Lower leg skin (tissue), 4 donors: ENCODE results near the gene DENND1B. TPM values are rescaled to one million over a fixed set of nuclear protein-coding genes. Genes with fewer than 3 reads are reported as not detected.

Experiments
- DNase-seq, 2 donors: peaks; one replicate each; pipeline ENCODE4 v3.0.0-alpha.2; 2019; ENCODE audit warnings: low spot score in 2 of 2
- H3K4me3 ChIP-seq: fragments of 200-600 bp; sonication (generic); 2 replicates; pipeline ENCODE4 v1.5.1; 2017; ENCODE audit warnings: mild to moderate bottlenecking, low read depth; ENCODE audit not compliant: poor library complexity, severe bottlenecking
- POLR2A ChIP-seq, 2 donors: fragments of 450-650 bp; IDR thresholded peaks; one replicate each; pipeline ENCODE4 v1.6.1; 2016 to 2017; ENCODE audit warnings: antibody characterized with exemption in 2 of 2, mild to moderate bottlenecking in 1 of 2, moderate library complexity in 1 of 2
- WGBS, 2 donors: methylation state at CpG; one replicate each; pipeline ENCODE4 v1.1.5; 2018; 5-methylcytosine and 5-hydroxymethylcytosine counted together
- intact Hi-C: fragments of 100-400 bp; cut with DNase I; formaldehyde crosslinking; loops from one replicate; pipeline ENCODE4 v1.15.0; 2023; ENCODE audit warnings: low total_unique reads
- total RNA-seq, 4 donors: library from RNA; depleted of rRNA; stranded (reverse); fragments of >200 nt; gene quantifications; one replicate each; pipeline ENCODE4 v1.1.0, GENCODE V29; 2016
- TF ChIP-seq, protein P1 (sequence below), 3 donors: fragments of 450-650 bp; IDR thresholded peaks; one replicate each; pipeline ENCODE4 v1.5.1; 2016; ENCODE audit warnings: antibody characterized with exemption in 3 of 3, mild to moderate bottlenecking in 3 of 3, moderate library complexity in 2 of 3

DENND1B gene
- total RNA-seq, 4 donors from 2014 or later = 5.5 to 12.4 (median 7.2) TPM

DNA sequence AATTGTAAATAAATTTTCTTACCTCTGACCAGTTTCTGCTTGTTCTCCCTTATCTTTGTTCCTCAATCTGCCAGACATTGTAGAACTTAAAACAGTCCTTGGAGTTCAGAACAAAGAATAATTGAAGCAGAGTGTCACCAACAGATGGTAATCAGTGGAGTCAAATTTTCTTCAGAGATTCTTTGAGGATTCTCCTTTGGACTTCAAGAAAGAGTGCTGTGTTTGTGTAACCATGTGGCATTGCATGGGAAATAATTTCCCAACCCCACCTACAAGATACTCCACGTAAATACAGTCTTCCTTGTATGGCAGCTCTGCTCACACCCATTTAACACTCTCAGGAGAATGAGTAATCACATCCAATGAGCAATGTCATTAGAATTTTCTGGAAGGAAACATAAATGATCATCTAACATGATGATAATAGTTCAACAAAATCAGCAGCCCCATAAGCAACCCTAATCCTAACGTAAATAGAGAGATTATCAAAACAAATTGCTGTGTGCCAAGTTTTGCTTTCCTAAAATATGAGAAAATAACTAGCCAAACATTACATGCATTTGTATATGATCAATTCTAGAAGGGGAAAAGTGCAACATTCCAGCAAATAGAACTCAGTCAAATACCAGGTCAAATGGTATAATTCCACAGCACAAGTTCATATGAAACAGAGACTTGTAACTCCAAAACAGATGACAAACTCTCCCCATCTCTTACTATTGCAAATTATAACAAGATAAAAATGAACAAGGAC, 6.9 kb upstream of the DENND1B start:
- no peak overlapping the region for H3K4me3 ChIP-seq
- intact Hi-C loops = no loop called here
- no peak for DNase-seq
- TF ChIP-seq, protein P1, sequence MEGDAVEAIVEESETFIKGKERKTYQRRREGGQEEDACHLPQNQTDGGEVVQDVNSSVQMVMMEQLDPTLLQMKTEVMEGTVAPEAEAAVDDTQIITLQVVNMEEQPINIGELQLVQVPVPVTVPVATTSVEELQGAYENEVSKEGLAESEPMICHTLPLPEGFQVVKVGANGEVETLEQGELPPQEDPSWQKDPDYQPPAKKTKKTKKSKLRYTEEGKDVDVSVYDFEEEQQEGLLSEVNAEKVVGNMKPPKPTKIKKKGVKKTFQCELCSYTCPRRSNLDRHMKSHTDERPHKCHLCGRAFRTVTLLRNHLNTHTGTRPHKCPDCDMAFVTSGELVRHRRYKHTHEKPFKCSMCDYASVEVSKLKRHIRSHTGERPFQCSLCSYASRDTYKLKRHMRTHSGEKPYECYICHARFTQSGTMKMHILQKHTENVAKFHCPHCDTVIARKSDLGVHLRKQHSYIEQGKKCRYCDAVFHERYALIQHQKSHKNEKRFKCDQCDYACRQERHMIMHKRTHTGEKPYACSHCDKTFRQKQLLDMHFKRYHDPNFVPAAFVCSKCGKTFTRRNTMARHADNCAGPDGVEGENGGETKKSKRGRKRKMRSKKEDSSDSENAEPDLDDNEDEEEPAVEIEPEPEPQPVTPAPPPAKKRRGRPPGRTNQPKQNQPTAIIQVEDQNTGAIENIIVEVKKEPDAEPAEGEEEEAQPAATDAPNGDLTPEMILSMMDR (IDR thresholded peaks at IDR 0.05) = no peak
- TF ChIP-seq POLR2A (IDR thresholded peaks at IDR 0.05) = no peak
- WGBS, 2 donors = 51% methylated on average over 2 of the region's 2 CpGs

DNA sequence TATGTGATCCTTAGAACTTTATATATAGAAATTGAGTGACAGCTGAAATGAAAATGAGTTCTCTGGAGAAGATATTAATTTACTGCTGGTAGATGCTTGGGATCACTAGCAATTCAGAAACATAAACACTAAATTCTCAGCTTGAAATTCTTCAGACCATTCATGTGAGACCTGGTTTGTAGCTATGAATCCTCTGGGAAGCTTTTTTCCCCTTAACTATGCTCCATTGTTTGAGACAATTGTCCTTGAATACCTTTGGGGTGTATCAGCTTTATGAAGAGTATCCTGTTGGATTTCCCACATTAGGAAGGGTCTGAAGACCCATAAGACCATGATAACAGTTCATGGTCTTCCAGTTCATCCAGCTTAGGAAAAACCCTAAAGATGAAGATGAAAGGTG, 4.6 kb upstream of the DENND1B start:
- TF ChIP-seq, protein P1 (IDR thresholded peaks at IDR 0.05) = no peak
- no peak for TF ChIP-seq POLR2A (IDR thresholded peaks at IDR 0.05)
- DNase-seq = no peak
- H3K4me3 ChIP-seq = no peak overlapping the region
- intact Hi-C loops = no loop called here

DNA sequence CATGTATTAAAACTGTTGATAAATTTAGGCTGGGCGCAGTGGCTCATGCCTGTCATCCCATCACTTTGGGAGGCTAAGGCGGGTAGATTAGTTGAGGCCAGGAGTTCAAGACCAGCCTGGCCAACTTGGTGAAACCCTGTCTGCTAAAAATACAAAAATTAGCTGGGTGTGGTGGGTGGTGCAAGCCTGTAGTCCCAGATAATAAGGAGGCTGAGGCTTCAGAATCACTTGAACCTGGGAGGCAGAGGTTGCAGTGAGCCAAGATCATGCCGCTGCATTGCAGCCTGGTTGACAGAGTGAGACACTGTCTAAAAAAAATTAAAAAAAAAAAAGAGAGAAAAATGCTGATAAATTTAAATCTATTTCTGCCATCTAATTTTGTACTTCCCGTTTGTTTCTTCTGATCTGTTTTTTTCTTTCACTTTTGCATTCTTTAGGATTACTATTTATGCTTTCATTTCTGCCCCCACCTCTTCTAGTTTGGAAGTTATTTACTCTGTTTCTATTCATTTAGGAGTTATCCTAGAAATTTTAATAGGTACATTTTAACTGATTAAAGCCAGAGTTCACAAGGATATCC, 3.2 kb upstream of the DENND1B start:
- WGBS, 2 donors = 69 to 74% methylated on average over 4 of the region's 4 CpGs
- H3K4me3 ChIP-seq = no peak overlapping the region
- DNase-seq = no peak
- no peak for TF ChIP-seq POLR2A (IDR thresholded peaks at IDR 0.05)
- TF ChIP-seq, protein P1 (IDR thresholded peaks at IDR 0.05) = no peak
- intact Hi-C loops = no loop called here

DNA sequence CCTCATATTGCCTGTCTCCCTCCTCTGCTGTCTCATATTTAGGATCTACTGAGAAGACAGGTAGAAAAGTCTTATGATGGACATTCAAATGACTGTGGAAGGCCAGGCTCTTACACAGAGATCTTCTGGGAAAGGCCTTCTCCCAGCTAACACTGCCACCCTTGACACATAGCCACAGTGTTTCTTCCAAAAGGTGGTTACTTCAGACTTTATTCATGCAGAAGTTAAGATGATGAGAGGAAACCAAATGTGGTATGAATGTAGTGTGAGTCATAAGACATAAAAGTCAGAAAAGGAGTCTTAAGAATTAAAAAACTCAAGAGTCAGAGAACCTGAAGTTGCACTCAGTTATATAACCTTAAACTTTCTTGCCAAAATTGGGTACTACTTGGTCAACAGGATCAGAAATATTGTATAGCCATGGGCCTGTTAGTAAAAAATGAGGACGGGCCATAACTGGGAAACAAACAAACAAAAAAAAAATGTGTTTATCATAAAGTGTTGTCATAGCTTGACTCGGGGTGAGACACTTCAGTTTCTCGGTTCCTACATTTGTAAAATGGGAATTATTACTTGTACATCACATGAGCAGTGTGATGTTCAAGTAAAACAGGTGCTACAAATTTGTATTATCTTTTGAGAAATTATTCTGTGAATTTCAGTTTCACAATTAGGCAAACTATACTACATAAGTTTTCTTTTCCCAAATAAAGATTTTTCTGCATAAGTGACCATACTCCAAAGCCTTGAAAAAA, 1.2 kb upstream of the DENND1B start:
- WGBS, 2 donors = 67 to 71% methylated on average over 3 of the region's 3 CpGs
- TF ChIP-seq POLR2A (IDR thresholded peaks at IDR 0.05) = no peak
- TF ChIP-seq, protein P1 (IDR thresholded peaks at IDR 0.05) = no peak
- intact Hi-C loops = no loop called here
- no peak for DNase-seq
- no peak overlapping the region for H3K4me3 ChIP-seq

DNA sequence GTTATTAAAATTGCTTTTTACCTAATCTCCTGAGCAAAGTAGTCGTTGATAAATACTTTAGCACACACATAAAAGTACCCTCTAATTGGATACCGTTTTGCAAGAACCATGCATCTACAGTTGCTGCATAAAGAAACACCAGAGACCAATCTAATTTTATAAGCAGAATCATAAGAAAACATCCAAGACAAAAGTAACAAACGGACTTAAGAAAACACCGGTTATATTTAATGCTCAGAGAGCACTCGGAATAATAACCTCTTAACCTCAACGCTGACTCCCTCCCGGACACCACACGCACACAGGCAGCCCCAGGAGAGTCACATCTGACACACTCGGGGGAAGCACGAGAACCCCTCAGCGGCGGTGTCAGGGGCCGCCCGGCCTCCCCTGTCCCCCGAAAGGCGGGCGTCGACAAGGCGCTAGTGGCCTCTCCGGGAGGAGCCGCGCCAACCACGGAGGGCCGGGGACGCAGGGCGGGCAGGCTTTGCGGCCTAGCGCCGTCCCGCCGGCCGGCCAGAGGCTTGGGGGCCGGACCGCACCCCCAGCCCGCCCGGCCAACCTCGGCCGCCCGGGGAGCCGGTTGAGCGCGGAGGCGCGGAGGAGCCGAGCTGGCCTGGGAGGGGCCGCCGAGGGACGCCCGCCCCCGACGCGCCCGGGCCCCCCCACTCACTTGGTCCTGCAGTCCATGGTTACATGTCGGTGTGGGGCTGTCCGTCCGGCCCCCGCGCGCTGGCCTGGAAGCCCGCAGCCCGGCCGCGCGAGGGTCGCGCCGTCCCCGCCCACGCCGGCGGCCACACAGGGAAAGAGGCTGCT, 606 bp downstream of the DENND1B start:
- DNase-seq = no peak
- H3K4me3 ChIP-seq = peak overlapping the region; percentile 66
- intact Hi-C loops = no loop called here
- TF ChIP-seq POLR2A (IDR thresholded peaks at IDR 0.05) = no peak
- TF ChIP-seq, protein P1 (IDR thresholded peaks at IDR 0.05) = no peak
- WGBS, 2 donors = 2 to 3% methylated on average over 12 to 14 of the region's 71 CpGs
